HEK293 (cell line): Measurements from ENCODE around the gene CTDSP2.

ENCODE experiments used
- BCL11B ChIP-seq: fragments of 450-650 bp; formaldehyde crosslinking; IDR thresholded peaks from 2 replicates; pipeline ENCODE4 v1.5.1; 2016; ENCODE audit warnings: low read depth, missing biosample characterization, missing genetic modification characterization
- GFI1B ChIP-seq: fragments of 450-650 bp; formaldehyde crosslinking; IDR thresholded peaks from 2 replicates; pipeline ENCODE4 v1.5.1; 2016; ENCODE audit warnings: missing biosample characterization, missing genetic modification characterization
- GLIS1 ChIP-seq: fragments of 450-650 bp; formaldehyde crosslinking; IDR thresholded peaks from 2 replicates; pipeline ENCODE4 v1.5.1; 2016; ENCODE audit warnings: missing biosample characterization, missing genetic modification characterization
- KLF16 ChIP-seq: fragments of 450-650 bp; formaldehyde crosslinking; IDR thresholded peaks from 2 replicates; pipeline ENCODE4 v1.5.1; 2017; ENCODE audit warnings: missing biosample characterization, missing genetic modification characterization
- KLF7 ChIP-seq: fragments of 450-650 bp; formaldehyde crosslinking; IDR thresholded peaks from 2 replicates; pipeline ENCODE4 v1.5.1; 2016; ENCODE audit warnings: missing biosample characterization, missing genetic modification characterization, borderline replicate concordance
- YY2 ChIP-seq: fragments of 450-650 bp; formaldehyde crosslinking; IDR thresholded peaks from 2 replicates; pipeline ENCODE4 v1.5.1; 2016; ENCODE audit warnings: missing biosample characterization, missing genetic modification characterization
- ZBTB11 ChIP-seq: fragments of 450-650 bp; formaldehyde crosslinking; conservative IDR thresholded peaks from 2 replicates; pipeline ENCODE4 v1.5.1; 2016; ENCODE audit warnings: low read depth, missing biosample characterization, missing genetic modification characterization
- ZBTB20 ChIP-seq: fragments of 450-650 bp; formaldehyde crosslinking; IDR thresholded peaks from 2 replicates; pipeline ENCODE4 v1.5.1; 2016; ENCODE audit warnings: missing biosample characterization, missing genetic modification characterization
- ZEB2 ChIP-seq: fragments of 450-650 bp; formaldehyde crosslinking; IDR thresholded peaks from 2 replicates; pipeline ENCODE4 v1.5.1; 2016; ENCODE audit warnings: missing biosample characterization, missing genetic modification characterization
- ZNF221 ChIP-seq: fragments of 450-650 bp; formaldehyde crosslinking; IDR thresholded peaks from 2 replicates; pipeline ENCODE4 v1.5.1; 2017; ENCODE audit warnings: missing biosample characterization, missing genetic modification characterization, borderline replicate concordance
- ZNF280C ChIP-seq: fragments of 450-650 bp; formaldehyde crosslinking; IDR thresholded peaks from 2 replicates; pipeline ENCODE4 v1.5.1; 2016; ENCODE audit warnings: missing biosample characterization, missing genetic modification characterization
- ZNF366 ChIP-seq: fragments of 450-650 bp; formaldehyde crosslinking; conservative IDR thresholded peaks from 2 replicates; pipeline ENCODE4 v1.5.1; 2016; ENCODE audit warnings: missing biosample characterization, missing genetic modification characterization
- ZNF529 ChIP-seq: fragments of 450-650 bp; formaldehyde crosslinking; IDR thresholded peaks from 2 replicates; pipeline ENCODE4 v1.5.1; 2017; ENCODE audit warnings: missing genetic modification characterization, missing biosample characterization; ENCODE audit not compliant: insufficient replicate concordance
- ZNF544 ChIP-seq: fragments of 450-650 bp; formaldehyde crosslinking; IDR thresholded peaks from 2 replicates; pipeline ENCODE4 v1.5.0; 2017; ENCODE audit warnings: missing biosample characterization, missing genetic modification characterization
- ZNF548 ChIP-seq: fragments of 450-650 bp; formaldehyde crosslinking; IDR thresholded peaks from 2 replicates; pipeline ENCODE4 v1.5.1; 2016; ENCODE audit warnings: missing biosample characterization, missing genetic modification characterization
- ZNF571 ChIP-seq: fragments of 450-650 bp; formaldehyde crosslinking; IDR thresholded peaks from 2 replicates; pipeline ENCODE4 v1.5.0; 2017; ENCODE audit warnings: missing biosample characterization, missing genetic modification characterization
- ZNF580 ChIP-seq: fragments of 450-650 bp; formaldehyde crosslinking; IDR thresholded peaks from 2 replicates; pipeline ENCODE4 v1.5.1; 2016; ENCODE audit warnings: missing biosample characterization, missing genetic modification characterization
- ZNF585B ChIP-seq: fragments of 450-650 bp; formaldehyde crosslinking; IDR thresholded peaks from 2 replicates; pipeline ENCODE4 v1.5.1; 2016; ENCODE audit warnings: missing biosample characterization, missing genetic modification characterization
- ZNF596 ChIP-seq: fragments of 450-650 bp; IDR thresholded peaks from 2 replicates; pipeline ENCODE4 v1.5.0; 2018; ENCODE audit warnings: missing biosample characterization, mild to moderate bottlenecking, missing genetic modification characterization, moderate library complexity
- ZNF624 ChIP-seq: fragments of 450-650 bp; formaldehyde crosslinking; IDR thresholded peaks from 2 replicates; pipeline ENCODE4 v1.5.1; 2017; ENCODE audit warnings: missing biosample characterization, missing genetic modification characterization
- ZNF701 ChIP-seq: fragments of 450-650 bp; formaldehyde crosslinking; IDR thresholded peaks from 2 replicates; pipeline ENCODE4 v1.5.1; 2016; ENCODE audit warnings: missing biosample characterization, missing genetic modification characterization
- ZSCAN5A ChIP-seq: fragments of 450-650 bp; formaldehyde crosslinking; IDR thresholded peaks from 2 replicates; pipeline ENCODE4 v1.5.1; 2016; ENCODE audit warnings: missing biosample characterization, missing genetic modification characterization
- TF ChIP-seq, protein P1 (sequence below): fragments of 450-650 bp; formaldehyde crosslinking; IDR thresholded peaks from 2 replicates; pipeline ENCODE4 v1.5.1; 2017; ENCODE audit warnings: missing biosample characterization, missing genetic modification characterization
- TF ChIP-seq, protein P2 (sequence below): fragments of 450-650 bp; formaldehyde crosslinking; IDR thresholded peaks from 2 replicates; pipeline ENCODE4 v1.5.1; 2017; ENCODE audit warnings: missing biosample characterization, mild to moderate bottlenecking, missing genetic modification characterization, moderate library complexity

CTDSP2 gene

DNA sequence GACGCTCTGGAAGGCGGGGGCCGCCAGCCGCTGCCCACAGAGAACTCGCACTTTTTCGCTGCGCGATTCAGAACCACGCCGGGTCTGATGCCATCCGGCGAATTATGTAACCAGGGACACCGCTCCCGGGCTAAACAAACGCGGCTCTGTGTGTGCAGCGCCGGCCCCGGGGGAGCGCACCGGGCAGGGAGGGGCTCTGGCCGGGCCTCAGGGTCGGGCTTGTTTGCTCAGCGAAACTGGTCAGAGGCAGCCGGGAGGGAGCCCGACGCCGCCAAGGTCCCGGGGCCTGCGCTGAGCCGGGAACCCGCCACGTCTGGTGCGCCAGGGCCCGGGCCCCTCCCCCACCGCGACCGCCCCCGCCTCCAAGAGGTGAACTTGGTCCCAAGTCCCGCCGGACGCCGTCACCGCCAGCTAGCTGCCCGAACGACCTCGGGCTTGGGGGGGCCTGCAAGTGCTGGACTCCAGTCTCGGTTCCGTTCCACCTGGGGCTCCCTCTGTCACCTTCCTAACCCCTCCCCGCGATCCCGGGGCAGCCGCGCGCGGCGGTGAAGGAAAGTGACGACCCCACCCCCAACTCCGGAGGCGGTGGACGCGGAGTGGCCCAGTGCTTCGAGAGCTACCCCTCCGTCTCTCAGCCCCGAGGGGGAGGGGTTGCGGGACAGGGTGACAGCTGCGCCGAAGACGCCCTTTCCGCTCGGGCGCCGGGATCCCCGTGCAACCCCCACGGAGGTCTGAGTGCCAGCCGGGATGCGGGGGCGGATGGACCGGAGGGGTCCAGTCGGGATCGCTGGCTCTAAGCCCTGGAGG, 848 bp downstream of the CTDSP2 start (continued):
- peak; percentile 23; the same call in 1 of the 2 replicates for TF ChIP-seq ZBTB11
- TF ChIP-seq ZNF280C: no peak
- TF ChIP-seq ZNF529: no peak
- TF ChIP-seq ZNF585B (tag by site-specific recombination): no peak
- TF ChIP-seq ZNF596 (tag by site-specific recombination): no peak
- no peak for TF ChIP-seq ZNF701 (tag by site-specific recombination)
- TF ChIP-seq KLF7 (tag by site-specific recombination): peak; percentile 50; the same call in 1 of the 2 replicates
- TF ChIP-seq ZNF544: no peak
- TF ChIP-seq, protein P1, sequence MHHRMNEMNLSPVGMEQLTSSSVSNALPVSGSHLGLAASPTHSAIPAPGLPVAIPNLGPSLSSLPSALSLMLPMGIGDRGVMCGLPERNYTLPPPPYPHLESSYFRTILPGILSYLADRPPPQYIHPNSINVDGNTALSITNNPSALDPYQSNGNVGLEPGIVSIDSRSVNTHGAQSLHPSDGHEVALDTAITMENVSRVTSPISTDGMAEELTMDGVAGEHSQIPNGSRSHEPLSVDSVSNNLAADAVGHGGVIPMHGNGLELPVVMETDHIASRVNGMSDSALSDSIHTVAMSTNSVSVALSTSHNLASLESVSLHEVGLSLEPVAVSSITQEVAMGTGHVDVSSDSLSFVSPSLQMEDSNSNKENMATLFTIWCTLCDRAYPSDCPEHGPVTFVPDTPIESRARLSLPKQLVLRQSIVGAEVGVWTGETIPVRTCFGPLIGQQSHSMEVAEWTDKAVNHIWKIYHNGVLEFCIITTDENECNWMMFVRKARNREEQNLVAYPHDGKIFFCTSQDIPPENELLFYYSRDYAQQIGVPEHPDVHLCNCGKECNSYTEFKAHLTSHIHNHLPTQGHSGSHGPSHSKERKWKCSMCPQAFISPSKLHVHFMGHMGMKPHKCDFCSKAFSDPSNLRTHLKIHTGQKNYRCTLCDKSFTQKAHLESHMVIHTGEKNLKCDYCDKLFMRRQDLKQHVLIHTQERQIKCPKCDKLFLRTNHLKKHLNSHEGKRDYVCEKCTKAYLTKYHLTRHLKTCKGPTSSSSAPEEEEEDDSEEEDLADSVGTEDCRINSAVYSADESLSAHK (tag by site-specific recombination): peak; percentile 65
- TF ChIP-seq ZNF571 (tag by site-specific recombination): no peak
- peak; percentile 10; the same call in 1 of the 2 replicates for TF ChIP-seq ZNF366 (tag by site-specific recombination)
- TF ChIP-seq, protein P2, sequence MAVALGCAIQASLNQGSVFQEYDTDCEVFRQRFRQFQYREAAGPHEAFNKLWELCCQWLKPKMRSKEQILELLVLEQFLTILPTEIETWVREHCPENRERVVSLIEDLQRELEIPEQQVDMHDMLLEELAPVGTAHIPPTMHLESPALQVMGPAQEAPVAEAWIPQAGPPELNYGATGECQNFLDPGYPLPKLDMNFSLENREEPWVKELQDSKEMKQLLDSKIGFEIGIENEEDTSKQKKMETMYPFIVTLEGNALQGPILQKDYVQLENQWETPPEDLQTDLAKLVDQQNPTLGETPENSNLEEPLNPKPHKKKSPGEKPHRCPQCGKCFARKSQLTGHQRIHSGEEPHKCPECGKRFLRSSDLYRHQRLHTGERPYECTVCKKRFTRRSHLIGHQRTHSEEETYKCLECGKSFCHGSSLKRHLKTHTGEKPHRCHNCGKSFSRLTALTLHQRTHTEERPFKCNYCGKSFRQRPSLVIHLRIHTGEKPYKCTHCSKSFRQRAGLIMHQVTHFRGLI (tag by site-specific recombination): no peak
- no peak for TF ChIP-seq ZSCAN5A (tag by site-specific recombination)
- TF ChIP-seq BCL11B (tag by site-specific recombination): peak; percentile 53; the same call in 1 of the 2 replicates
- no peak for TF ChIP-seq ZNF221 (tag by site-specific recombination)
- no peak for TF ChIP-seq YY2
- TF ChIP-seq ZEB2 (tag by site-specific recombination): peak; percentile 84
- TF ChIP-seq ZNF624: no peak
- TF ChIP-seq ZNF548 (tag by site-specific recombination): no peak
- TF ChIP-seq GLIS1 (tag by site-specific recombination): peak; percentile 71
- TF ChIP-seq ZBTB20 (tag by site-specific recombination): peak; percentile 78
- peak; percentile 70 for TF ChIP-seq KLF16 (tag by site-specific recombination)
- peak; percentile 8; the same call in 1 of the 2 replicates for TF ChIP-seq ZNF580
- no peak for TF ChIP-seq GFI1B (tag by site-specific recombination)
